Measurements from ENCODE around the gene PRM3.
A peak's percentile ranks its signal among the peaks of the same experiment; 100 is the strongest.
"Not testable (repeated sequence)": the region's sequence is repeated elsewhere in the genome, so short reads cannot be mapped to it uniquely, and the experiment has no call there.

PRM3 gene

DNA sequence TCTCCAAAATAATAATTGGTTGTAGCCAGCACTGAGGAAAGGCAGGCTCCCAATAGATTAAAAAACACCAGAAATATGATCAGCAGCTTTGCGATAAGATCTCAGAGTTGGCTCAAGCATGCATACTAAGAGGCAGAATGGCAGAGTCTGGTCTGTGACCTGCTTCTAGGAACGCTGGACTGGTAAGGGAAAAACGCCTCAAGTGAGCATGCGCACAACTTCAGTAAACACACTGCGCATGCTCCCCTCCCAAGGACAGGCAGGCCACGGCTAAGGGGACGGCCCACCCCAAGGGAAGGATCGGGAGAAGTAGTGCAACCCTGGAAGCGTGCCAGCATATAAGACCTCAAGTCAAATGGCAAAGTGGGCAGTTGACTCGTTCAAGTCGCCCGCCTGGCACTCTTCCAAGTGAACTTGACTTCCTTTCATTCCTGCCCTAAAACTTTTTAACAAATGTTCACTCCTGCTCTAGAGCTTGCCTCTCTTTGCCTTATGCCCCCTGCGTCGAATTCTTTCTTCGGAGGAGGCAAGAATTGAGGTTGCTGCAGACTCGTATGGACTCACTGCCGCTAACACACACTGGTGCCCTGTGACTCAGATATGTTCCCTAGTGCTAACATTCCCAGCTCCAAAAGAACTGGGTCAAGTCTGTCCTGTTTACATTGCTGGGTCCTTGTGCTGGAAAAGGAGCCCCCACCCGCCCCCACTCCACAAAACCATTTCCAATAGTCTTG lies 30.1 kb upstream of the PRM3 start:
- peak in 2 of 3 experiments; percentile 39 to 40 for DNase-seq

- peak; percentile 6 to 73 (median 69) for DNase-seq
Observed at GRCh38 chr16:11302977-11303376, 29.5 kb upstream of the PRM3 start.

DNA sequence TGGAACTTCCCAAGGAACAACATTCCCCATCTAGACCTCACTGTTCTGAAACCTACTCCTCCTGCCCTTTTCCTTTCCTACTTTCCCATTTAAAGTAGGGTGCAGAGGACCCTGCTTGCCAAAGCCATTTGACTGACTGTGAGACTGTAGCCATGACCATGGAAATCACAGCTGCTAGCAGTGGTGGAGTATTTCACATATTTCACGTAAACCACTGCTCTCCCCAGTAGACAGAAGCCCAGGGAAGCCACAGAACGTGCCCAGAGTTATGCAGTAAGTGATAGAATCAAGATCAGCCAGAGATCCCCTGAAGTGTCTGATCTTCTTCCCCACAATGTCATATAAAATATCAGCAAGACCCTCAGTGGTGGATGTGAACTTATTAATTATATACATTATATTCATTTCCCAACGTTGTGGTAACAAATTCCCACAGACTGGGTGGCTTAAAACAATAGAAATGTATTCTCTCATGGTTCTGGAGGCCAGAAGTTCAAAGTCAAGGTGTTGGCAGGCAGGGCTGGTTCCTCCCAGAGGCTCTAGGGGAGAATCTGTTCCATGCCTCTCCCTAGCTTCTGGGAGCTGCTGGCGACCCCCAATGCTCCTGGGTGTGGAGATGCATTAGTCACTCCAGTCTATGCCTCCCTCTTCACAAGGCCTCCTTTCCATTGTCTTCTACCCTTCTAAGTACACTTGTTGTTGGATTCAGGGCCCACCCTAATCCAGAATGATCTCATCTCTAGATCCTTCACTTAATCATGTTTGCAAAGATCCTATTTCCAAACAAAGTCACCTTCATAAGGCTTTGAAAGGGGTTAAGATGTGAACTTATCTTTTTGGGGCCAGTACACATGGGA lies 28.4 kb upstream of the PRM3 start:
- no peak for DNase-seq

DNA sequence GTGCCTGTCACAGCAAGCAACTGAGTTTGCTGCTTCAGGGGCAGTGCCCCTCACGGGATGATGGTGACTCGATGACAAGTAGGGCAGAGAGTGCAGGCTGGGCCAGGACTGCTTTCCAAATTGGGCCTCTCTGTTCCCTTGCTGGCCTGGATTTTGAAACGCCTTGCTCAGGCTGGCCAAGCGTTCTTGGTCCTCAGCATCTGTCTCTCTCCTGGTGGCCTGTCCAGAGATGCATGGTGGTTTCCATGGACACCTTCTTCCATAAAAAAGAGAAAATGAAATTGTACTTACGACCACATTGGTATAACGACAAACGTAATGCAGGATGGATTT lies 27.1 kb upstream of the PRM3 start:
- DNase-seq, result no peak

DNA sequence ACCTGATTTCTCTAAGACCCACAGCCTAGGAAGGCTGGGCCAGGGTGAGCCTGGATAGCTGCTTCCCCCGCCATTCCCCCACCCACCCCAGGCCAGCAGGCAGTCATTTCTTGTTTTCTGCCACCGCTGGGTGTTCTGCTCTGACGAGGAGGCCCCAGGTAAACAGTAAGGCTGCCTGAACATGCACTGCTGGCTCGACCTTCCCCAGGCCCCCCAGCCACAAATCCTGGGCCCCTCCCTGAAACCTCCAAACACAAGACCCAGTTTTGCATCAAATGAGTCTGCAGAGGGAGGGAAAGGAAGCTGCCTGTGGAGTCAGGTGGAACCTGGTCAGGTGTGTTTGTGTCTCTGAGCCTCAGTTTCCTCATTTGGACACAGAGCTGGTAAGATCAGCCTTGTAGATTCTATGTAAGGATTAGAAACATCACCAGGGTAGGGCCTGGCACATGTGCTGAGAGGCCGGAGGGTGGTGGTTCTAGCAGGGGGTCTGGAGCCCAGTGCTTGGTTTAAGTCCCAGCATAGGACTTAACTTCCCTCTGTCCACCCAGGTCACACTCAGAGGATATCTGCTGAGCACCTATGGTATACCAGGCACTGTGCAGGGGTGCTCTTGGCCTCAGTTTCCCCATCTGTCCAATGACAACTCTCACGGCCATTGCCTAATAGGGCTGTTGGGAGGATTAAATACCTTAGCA lies 26.6 kb upstream of the PRM3 start:
- DNase-seq, result no peak

- not testable (repeated sequence) for DNase-seq
Observed at GRCh38 chr16:11298950-11299547, 25.6 kb upstream of the PRM3 start.

DNA sequence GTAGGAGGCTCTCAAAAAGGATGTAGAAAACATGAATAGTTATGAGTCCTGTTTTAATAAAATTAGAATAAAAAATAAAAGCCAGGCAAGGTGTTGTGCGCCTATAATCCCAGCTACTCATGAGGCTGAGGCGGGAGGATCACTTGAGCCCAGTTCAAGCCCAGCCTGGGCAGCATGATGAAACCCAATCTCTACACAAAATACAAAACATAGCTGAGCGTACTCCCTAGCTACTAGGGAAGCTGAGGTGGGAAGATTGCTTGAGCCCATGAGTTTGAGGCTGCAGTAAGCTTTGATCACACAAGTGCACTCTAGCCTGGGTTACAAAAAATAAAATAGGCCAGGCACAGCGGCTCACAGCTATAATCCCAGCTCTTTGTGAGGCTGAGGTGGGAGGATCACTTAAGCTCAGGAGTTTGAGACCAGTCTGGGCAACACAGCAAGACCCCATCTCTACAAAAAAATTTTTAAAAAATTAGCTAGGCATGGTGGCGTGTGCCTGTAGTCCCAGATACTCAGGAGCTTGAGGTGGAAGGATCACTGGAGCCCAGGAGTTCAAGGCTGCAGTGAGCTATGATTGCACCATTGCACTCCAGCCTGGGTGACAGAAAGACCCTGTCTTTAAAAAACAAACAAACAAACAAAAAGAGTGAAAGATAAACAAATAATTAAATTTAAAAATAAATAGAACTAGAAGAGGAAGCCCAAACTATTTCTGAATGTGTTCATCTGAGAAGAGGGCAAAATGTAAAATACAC lies 24.9 kb upstream of the PRM3 start:
- no peak for DNase-seq

GRCh38 chr16:11297492-11298142 lies 24.2 kb upstream of the PRM3 start:
- peak; percentile 56 to 80 (median 76) for DNase-seq

DNA sequence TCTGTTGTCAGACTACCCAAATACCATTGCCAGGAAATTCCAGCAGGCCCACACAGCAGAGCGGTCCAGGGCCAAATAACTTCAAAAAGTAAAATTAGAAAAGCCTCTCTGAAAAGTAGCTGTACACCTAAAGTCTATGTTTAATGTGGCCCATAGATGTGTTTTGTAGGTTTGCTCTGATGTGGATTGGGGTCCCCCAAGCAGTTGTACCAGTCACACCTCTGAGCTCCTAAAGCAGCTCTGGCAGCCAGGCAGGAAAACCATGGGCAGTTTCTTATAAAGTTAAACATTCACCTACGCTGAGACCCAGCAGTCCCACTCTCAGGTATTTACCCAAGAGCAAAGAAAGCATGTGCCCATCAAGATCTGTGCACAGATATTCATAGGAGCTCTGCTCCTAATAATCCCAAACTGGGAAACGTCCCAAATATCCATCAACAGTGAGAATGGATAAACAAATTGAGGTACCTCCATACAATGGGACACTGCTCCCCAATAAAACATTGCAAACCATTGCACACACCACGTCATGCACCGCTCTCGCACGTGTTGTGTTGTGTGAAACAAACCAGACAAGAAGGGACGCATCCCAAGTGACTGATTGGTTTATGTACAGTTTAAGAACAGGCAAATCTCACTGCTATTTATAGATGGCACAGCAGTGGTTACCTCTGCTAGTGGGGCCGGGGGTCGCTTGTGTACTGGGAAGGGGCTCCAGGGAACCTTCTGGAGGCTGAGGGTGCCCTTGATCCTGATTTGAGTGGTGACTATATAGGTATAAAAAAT lies 23.5 kb upstream of the PRM3 start:
- DNase-seq, result no peak

- no peak for DNase-seq
Observed at GRCh38 chr16:11296351-11296705, 22.9 kb upstream of the PRM3 start.

DNA sequence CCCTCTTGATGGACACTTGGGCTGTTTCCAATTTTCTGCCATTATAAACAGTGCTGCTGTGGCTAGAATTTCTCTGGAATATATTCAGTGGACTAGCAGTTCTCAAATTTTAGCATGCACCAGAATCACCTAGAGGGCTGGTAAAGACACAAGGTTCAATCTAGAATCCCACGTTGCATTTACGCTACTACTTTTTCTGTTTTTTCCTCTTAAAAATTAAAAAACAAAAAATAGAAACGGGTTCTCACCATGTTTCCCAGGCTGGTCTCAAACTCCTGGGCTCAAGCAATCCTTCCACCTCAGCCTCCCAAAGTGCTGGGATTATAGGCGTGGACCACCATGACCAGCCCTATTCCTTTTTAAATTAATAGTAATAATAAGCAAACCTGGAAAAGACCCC lies 22.2 kb upstream of the PRM3 start:
- DNase-seq, result no peak

DNA sequence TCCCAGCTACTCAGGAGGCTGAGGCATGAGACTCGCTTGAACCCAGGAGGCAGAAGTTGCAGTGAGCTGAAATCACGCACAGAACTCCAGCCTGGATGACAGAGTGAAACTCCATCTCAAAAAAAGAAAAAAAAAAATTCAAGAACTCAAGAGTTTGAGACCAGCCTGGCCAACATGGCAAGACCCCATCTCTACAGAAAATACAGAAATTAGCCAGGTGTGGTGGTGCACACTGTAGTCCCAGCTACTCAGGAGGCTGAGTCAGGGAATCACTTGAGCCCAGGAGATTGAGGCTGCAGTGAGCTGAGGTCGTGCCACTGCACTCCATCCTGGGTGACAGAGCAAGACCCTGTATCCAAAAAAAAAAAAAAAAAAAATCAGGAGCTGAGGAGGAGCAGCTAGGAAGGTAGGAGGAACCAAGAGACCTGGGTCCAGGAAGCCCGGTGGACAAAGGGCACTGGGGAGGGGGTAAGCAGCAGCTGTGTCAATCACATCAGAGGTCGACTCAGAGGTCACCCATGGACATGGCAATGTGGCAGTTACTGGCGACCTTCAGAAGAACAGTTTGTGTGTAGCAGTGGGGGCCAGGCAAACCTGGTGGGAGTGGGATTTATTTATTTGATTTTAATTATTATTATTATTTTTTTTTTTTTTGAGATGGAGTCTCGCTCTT lies 18.8 kb upstream of the PRM3 start:
- DNase-seq, result no peak

DNA sequence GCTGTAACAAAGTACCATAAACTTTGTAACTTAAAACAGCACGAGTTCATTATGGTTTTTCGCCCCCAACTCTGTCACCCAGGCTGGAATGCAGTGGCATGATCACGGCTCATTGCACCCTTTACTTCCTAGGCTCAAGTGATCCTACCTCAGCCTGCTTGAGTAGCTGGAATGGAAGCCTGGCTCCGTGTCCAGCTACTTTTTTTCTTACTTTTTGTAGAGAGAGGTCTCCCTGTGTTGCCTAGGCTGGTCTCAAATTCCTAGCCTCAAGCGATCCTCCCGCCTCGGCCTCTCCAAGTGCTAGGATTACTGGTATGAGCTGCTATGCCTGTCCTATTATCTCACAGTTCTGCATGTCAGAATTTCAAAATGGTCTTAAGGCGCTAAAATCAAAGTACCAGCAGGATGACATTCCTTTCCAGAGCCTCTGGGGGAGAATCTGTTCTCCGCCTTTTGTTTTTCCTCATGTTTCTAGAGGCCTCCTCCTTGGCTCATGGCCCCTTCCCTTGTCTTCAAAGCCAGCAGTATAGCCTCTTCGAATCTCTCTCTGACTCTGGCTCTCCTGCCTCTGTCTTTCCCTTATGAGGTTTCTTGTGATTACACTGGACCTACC lies 17.8 kb upstream of the PRM3 start:
- DNase-seq, result no peak

GRCh38 chr16:11290102-11290893 lies 16.9 kb upstream of the PRM3 start:
- DNase-seq, result no peak

DNA sequence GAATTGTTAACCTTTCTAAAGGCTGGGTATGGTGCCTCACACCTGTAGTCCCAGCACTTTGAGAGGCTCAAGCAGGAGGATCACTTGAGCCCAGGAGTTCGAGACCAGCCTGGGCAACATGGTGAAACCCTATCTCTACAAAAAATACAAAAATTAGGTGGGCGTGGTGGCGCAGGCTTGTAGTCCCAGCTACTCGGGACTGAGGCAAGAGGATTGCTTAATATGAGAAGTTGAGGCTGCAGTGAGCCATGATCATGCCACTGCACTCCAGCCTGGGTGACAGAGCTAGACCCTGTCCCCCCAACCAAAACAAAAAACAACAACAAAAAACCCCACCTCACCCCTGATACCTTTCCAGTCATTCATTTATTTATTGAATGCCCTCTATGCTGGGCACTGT lies 16.3 kb upstream of the PRM3 start:
- DNase-seq, result not testable (repeated sequence)

DNA sequence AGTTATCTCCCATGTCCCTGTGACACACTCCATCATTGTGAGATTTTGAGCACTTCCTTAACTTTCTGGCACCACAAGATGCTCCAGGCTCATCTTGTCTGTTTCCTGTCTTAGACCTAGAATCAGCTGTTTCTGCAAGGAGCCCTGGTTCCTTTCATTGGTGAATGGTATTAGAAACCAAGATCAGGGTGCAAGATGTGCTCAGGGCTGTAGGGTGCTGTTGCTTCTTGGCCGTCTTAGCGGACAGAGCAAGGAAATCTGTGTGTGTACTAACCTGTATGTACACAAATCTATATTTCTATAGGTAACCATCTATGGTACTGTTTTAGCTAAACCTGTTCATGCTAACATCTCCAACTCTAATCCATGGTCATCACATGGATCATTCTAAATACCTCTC lies 15.8 kb upstream of the PRM3 start:
- no peak for DNase-seq

- DNase-seq, result no peak
Observed at GRCh38 chr16:11285842-11286241, 12.4 kb upstream of the PRM3 start.

DNA sequence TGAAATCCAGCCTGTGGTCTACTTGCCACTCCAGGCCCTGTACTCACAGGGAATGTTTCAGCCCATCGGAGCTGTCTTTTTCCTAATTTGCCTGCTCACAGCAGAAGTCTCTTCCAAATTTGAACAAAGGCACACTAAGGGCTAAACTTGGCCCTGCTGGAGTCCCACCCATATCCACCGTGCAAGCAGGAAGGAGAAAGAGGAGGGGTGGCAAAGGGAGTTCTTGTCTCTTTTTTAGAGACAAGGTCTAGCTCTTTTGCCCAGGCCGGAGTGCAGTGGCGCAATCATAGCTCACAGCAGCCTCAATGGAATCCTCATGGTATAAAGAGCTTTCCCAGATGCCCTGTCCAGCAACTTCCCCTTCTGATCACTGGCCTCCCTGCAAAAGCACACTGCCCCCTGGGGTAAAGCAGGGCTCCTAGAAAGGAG lies 10.4 kb upstream of the PRM3 start:
- no peak for DNase-seq
